Measurements from ENCODE around the gene CAPN12. TPM values are rescaled to one million over a fixed set of nuclear protein-coding genes. Genes with fewer than 3 reads are reported as not detected.
A peak's percentile ranks its signal among the peaks of the same experiment; 100 is the strongest.

Gene CAPN12
- total and polyA plus RNA-seq, 4 experiments from 2014 or later: 3.9 to 19.5 (median 13.3) TPM

DNA sequence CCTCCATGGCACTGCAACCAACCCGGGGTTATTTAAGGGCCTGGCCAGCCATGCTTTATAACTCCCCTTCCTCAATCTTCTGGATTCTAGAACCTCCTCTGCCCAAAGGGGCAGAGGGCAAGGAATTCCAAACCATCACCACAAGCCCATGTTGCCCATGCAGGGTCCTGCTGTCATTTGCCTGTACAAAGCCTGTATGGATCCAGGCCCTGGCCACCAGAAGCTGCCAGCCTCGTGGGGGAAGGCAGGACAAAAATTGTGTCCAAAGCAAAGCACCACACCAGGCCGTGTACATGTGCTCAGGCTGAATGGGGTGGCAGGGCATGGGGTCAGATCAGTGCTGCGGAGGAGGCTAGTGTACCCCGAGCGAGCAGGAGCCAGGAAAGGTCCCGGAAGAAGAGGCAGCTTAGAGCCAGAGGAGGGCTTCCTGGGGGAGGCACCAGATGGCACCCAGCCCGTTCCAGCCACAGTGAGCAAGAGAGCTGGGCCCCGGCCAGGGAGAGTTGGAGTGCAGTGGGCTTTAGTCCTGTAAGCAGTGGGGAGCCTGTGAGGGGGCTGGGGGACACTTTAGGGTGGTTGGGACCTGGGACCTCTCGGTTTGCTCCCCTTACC, 35.8 kb downstream of the CAPN12 start:
- POLR2A ChIA-PET (ENCODE audit: partially characterized antibody): no interaction called here
- CTCF ChIA-PET (ENCODE audit: partially characterized antibody): no interaction called here
- no peak for DNase-seq
- peaks cover 40 to 58% of the 10 kb centered on the region in 2 donors for H3K36me3 Mint-ChIP-seq
- H3K9me3 Mint-ChIP-seq: no peaks in the 10 kb centered on the region
- no peak overlapping the region for H3K4me3 Mint-ChIP-seq
- Histone ChIP-seq H3K4me3 (ENCODE audit: low read length in 2 of 2) (no peak overlapping the region), H3K36me3 (ENCODE audit: insufficient read depth, low read length) (peaks cover 83% of the 10 kb centered on the region), H3K9me3 (ENCODE audit: control insufficient read depth in 1 of 2, low read length in 2 of 2) (no peaks in the 10 kb centered on the region), H3K4me1 (ENCODE audit: insufficient read depth, low read length) (no peaks in the 10 kb centered on the region), H3K27ac (ENCODE audit: low read depth, low read length) (no peak overlapping the region), H3K27me3 (ENCODE audit: insufficient read depth, low read length) (no peaks in the 10 kb centered on the region)
- peak overlapping the region in 2 of 7 donors; percentile 35 to 69 for H3K27ac Mint-ChIP-seq
- intact Hi-C loops (cut with micrococcal nuclease): no loop called here
- no peaks in the 10 kb centered on the region for H3K27me3 Mint-ChIP-seq
- H3K4me1 Mint-ChIP-seq: peaks cover 0 to 2% (median 0%) of the 10 kb centered on the region in 4 donors

GRCh38 chr19:38707512-38708114, 36.7 kb downstream of the CAPN12 start:
- H3K27ac ChIP-seq (ENCODE audit: low read depth, low read length): no peak overlapping the region
- no peak overlapping the region for H3K27ac Mint-ChIP-seq
- no peaks in the 10 kb centered on the region for H3K9me3 Mint-ChIP-seq
- DNase-seq: no peak
- H3K36me3 ChIP-seq (ENCODE audit: insufficient read depth, low read length): peaks cover 86% of the 10 kb centered on the region
- H3K4me3 Mint-ChIP-seq: no peak overlapping the region
- CTCF ChIA-PET (ENCODE audit: partially characterized antibody): no interaction called here
- POLR2A ChIA-PET (ENCODE audit: partially characterized antibody): no interaction called here
- H3K4me1 Mint-ChIP-seq: peaks cover 0 to 2% (median 0%) of the 10 kb centered on the region in 4 donors
- H3K4me3 ChIP-seq (ENCODE audit: low read length in 2 of 2): no peak overlapping the region
- H3K27me3 Mint-ChIP-seq: no peaks in the 10 kb centered on the region
- H3K4me1 ChIP-seq (ENCODE audit: insufficient read depth, low read length): no peaks in the 10 kb centered on the region
- intact Hi-C loops (cut with micrococcal nuclease): no loop called here
- H3K9me3 ChIP-seq (ENCODE audit: control insufficient read depth in 1 of 2, low read length in 2 of 2): no peaks in the 10 kb centered on the region
- H3K27me3 ChIP-seq (ENCODE audit: insufficient read depth, low read length): no peaks in the 10 kb centered on the region
- H3K36me3 Mint-ChIP-seq: peaks cover 40 to 62% of the 10 kb centered on the region in 2 donors

- H3K27me3 ChIP-seq (ENCODE audit: insufficient read depth, low read length): no peaks in the 10 kb centered on the region
- intact Hi-C loops (cut with micrococcal nuclease): no loop called here
- peaks cover 88% of the 10 kb centered on the region for H3K36me3 ChIP-seq (ENCODE audit: insufficient read depth, low read length)
- no peaks in the 10 kb centered on the region for H3K27me3 Mint-ChIP-seq
- H3K4me1 Mint-ChIP-seq: peaks cover 0 to 2% (median 0%) of the 10 kb centered on the region in 4 donors
- ChIA-PET POLR2A (ENCODE audit: partially characterized antibody) (no interaction called here), CTCF (ENCODE audit: partially characterized antibody) (interaction anchor here (0.6 kb wide), 1 partner anchor 402 kb away, joined by 3 read pairs; no protein-coding TSS in a partner anchor)
- peaks cover 40 to 66% of the 10 kb centered on the region in 2 donors for H3K36me3 Mint-ChIP-seq
- H3K4me3 Mint-ChIP-seq: no peak overlapping the region
- H3K4me3 ChIP-seq (ENCODE audit: low read length in 2 of 2): no peak overlapping the region
- H3K9me3 Mint-ChIP-seq: no peaks in the 10 kb centered on the region
- H3K9me3 ChIP-seq (ENCODE audit: control insufficient read depth in 1 of 2, low read length in 2 of 2): no peaks in the 10 kb centered on the region
- no peak for DNase-seq
- no peak overlapping the region for H3K27ac ChIP-seq (ENCODE audit: low read depth, low read length)
- H3K27ac Mint-ChIP-seq: peak overlapping the region in 1 of 7 donors; percentile 64
- no peaks in the 10 kb centered on the region for H3K4me1 ChIP-seq (ENCODE audit: insufficient read depth, low read length)
These were observed 37.3 kb downstream of the CAPN12 start for GRCh38 chr19:38706792-38707511.

DNA sequence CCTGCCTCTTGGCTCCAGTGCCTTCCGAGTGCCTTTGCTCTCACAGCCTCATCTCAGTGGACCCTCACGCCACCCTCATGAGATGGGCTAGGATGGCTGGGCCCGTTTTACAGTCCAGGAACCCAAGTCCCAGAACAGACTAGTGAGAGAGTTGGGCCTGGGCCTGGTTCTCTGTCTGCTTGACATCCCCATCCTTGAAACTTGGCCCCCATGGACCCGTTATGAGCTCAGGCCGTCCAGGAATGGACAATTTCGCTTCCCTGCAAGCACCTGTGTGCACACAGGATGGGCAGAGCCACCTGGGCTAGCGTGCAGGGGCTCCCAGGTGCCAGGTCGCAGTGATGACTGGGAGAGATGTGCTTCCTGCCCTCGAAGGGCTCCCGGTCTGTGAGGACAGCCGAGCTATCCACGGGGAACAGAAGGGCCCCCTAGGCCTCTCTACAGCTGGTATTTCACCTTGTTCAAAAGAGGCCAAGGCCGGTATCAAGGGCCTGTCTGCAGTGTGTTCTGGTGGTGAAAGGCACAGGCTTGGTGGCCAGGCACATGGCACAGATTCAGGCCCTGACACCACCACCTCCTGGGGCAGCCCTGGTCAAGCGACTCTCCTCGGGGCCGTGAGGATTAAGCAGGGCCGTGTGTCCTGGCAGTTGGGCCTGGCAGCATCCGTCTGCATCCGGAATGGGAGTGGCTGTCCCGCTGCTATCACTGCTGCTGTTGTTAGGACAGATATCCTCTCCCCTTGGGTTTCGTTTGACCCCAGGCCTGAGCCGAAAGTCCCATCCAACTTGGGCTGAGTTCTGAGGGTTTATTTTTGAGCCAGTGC, 38.9 kb downstream of the CAPN12 start:
- intact Hi-C loops (cut with micrococcal nuclease): no loop called here
- Mint-ChIP-seq H3K4me1 (peaks cover 0 to 2% (median under 1%) of the 10 kb centered on the region in 4 donors), H3K4me3 (no peak overlapping the region), H3K9me3 (no peaks in the 10 kb centered on the region), H3K27me3 (no peaks in the 10 kb centered on the region), H3K36me3 (peaks cover 39 to 64% of the 10 kb centered on the region in 2 donors), H3K27ac (peak overlapping the region in 1 of 7 donors; percentile 22)
- Histone ChIP-seq H3K27ac (ENCODE audit: low read depth, low read length) (no peak overlapping the region), H3K9me3 (ENCODE audit: control insufficient read depth in 1 of 2, low read length in 2 of 2) (no peaks in the 10 kb centered on the region), H3K4me3 (ENCODE audit: low read length in 2 of 2) (no peak overlapping the region), H3K36me3 (ENCODE audit: insufficient read depth, low read length) (peaks cover 88% of the 10 kb centered on the region), H3K27me3 (ENCODE audit: insufficient read depth, low read length) (no peaks in the 10 kb centered on the region), H3K4me1 (ENCODE audit: insufficient read depth, low read length) (no peaks in the 10 kb centered on the region)
- POLR2A ChIA-PET (ENCODE audit: partially characterized antibody): no interaction called here
- CTCF ChIA-PET (ENCODE audit: partially characterized antibody): no interaction called here
- no peak for DNase-seq

- peaks cover 87% of the 10 kb centered on the region for H3K36me3 ChIP-seq (ENCODE audit: insufficient read depth, low read length)
- POLR2A ChIA-PET (ENCODE audit: partially characterized antibody): no interaction called here
- no peak for DNase-seq
- CTCF ChIA-PET (ENCODE audit: partially characterized antibody): interaction anchor here (1.0 kb wide), 1 partner anchor 65 kb away, joined by 3 read pairs; no protein-coding TSS in a partner anchor
- Mint-ChIP-seq H3K27me3 (no peaks in the 10 kb centered on the region), H3K27ac (peak overlapping the region in 2 of 7 donors; percentile 42 to 80), H3K4me1 (peaks cover 0 to 2% (median under 1%) of the 10 kb centered on the region in 4 donors), H3K4me3 (no peak overlapping the region), H3K9me3 (no peaks in the 10 kb centered on the region), H3K36me3 (peaks cover 39 to 62% of the 10 kb centered on the region in 2 donors)
- no peak overlapping the region for H3K27ac ChIP-seq (ENCODE audit: low read depth, low read length)
- intact Hi-C loops (cut with micrococcal nuclease): no loop called here
- H3K9me3 ChIP-seq (ENCODE audit: control insufficient read depth in 1 of 2, low read length in 2 of 2): no peaks in the 10 kb centered on the region
- no peak overlapping the region for H3K4me3 ChIP-seq (ENCODE audit: low read length in 2 of 2)
- H3K4me1 ChIP-seq (ENCODE audit: insufficient read depth, low read length): no peaks in the 10 kb centered on the region
- no peaks in the 10 kb centered on the region for H3K27me3 ChIP-seq (ENCODE audit: insufficient read depth, low read length)
These were observed 39.7 kb downstream of the CAPN12 start for GRCh38 chr19:38704488-38705026.

- Mint-ChIP-seq H3K4me1 (peaks cover 1 to 8% (median 5%) of the 10 kb centered on the region in 4 donors), H3K27ac (peak overlapping the region in 1 of 7 donors; percentile 77), H3K36me3 (peaks cover 37 to 57% of the 10 kb centered on the region in 2 donors), H3K4me3 (no peak overlapping the region), H3K27me3 (no peaks in the 10 kb centered on the region), H3K9me3 (no peaks in the 10 kb centered on the region)
- peaks cover 77% of the 10 kb centered on the region for H3K36me3 ChIP-seq (ENCODE audit: insufficient read depth, low read length)
- no peaks in the 10 kb centered on the region for H3K27me3 ChIP-seq (ENCODE audit: insufficient read depth, low read length)
- ChIA-PET CTCF (ENCODE audit: partially characterized antibody) (no interaction called here), POLR2A (ENCODE audit: partially characterized antibody) (interaction anchor here (0.6 kb wide), 1 partner anchor 23 kb away, joined by 4 read pairs; no protein-coding TSS in a partner anchor)
- no peak for DNase-seq
- H3K9me3 ChIP-seq (ENCODE audit: control insufficient read depth in 1 of 2, low read length in 2 of 2): no peaks in the 10 kb centered on the region
- no peak overlapping the region for H3K27ac ChIP-seq (ENCODE audit: low read depth, low read length)
- H3K4me3 ChIP-seq (ENCODE audit: low read length in 2 of 2): no peak overlapping the region
- H3K4me1 ChIP-seq (ENCODE audit: insufficient read depth, low read length): peaks cover 6% of the 10 kb centered on the region
- intact Hi-C loops (cut with micrococcal nuclease): no loop called here
These were observed 40.8 kb downstream of the CAPN12 start for GRCh38 chr19:38703509-38703908.
